CD4-positive, alpha-beta T cell treated with Interferon alpha-2 for 1 hour (primary cell): ENCODE data around the gene MRPL14.
A peak's percentile ranks its signal among the peaks of the same experiment; 100 is the strongest.

Experiments
- DNase-seq, 2 donors: peaks; one replicate each; pipeline ENCODE4 v3.0.0-alpha.2; 2020 to 2022

Gene MRPL14

DNA sequence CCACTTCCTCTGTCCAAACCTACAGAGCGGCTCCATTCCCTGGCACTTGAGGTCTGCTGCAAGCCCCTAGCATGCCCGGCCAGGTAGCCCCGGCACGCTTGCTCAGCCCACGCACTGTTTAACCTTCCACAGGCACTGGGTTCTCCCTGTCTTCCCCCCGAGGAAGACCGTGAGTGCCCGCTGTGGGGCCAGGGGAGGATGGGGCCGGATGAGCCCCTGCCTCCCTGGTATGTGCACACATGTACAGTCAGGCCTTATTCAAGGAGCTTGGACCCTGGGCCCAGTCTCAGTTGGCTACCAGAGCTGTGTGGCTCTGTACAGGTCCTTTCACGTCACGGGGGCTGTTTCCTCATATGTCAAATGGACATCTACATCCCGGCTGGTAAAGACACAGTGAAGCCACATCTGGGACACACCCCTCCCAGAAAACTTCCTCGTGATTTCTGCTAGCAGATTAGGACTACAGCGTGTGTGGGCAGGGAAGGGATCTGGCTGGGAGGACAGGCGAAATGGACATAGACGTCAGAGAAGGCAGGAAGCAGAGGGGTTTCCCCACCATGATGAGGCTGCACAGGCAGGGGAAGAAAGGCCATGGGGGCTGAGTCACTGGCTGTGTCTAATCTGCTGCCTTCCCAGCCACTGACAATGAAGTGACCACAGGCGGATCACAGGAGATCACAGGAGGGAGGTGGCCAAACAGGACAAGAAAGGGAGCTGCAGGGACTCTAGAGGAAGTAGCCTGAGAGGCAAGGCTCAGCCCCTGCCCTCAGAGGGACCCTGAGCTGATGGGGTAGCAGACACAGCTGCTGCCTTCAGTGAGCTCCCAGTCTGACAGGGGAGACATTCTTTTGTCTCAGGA, 62.9 kb downstream of the MRPL14 start:
- peak; percentile 21 to 84 for DNase-seq

DNA sequence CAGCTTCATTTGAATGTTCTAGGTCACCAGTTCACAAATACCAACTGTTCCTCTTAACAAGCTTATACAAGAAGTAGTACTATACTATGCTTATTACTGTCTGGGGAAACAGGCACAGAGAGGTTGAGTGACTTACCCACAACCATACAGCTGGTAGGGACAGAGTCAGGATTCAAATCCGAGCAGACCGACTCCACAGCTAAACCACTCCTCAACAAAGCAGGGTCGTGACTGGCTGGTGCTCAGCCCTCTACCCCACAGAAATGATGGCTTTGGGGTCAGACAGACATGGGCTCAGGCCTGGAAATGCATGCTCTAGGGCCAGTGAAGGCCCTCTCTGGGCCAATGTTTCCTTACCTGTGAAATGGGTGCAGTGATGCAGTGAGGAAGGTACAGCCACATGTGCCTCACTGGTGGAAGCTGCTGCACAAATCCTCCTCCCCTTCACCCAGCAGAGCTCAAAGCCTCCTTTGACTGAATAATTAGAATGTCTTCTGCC, 63.6 kb downstream of the MRPL14 start:
- DNase-seq, result no peak
